T-cell (primary cell): ENCODE data around the gene SAMD13. TPM values are rescaled to one million over a fixed set of nuclear protein-coding genes. Genes with fewer than 3 reads are reported as not detected.

ENCODE experiments used
- ATAC-seq, 4 experiments: fragments of 200-7000 bp in 3 of 4; fragments of 150-1000 bp in 1 of 4; cut with Tn5 transposase; replicated peaks in 1 of 4; 1 replicate in 3 of 4; 2 replicates in 1 of 4; pipeline ENCODE4 v1.10.0; 2021; ENCODE audit warnings: moderate library complexity in 3 of 4, mild to moderate bottlenecking in 2 of 4, moderate number of reproducible peaks in 1 of 4
- CTCF ChIA-PET, 2 donors: fragments of 300-600 bp; sonication (Branson Sonifier 250); formaldehyde crosslinking; loops; one replicate each; lab custom pipeline; 2022; ENCODE audit warnings: antibody characterized with exemption in 2 of 2; lab: Charles Lee
- POLR2A ChIA-PET, 2 donors: fragments of 300-600 bp; sonication (Branson Sonifier 250); formaldehyde crosslinking; loops; one replicate each; lab custom pipeline; 2022; ENCODE audit warnings: antibody characterized with exemption in 2 of 2; lab: Charles Lee
- DNase-seq, 35 experiments: peaks; one replicate each; pipeline versions ENCODE4 v3.0.0 to v3.0.0-alpha.2; 2013 to 2023
- H3K27ac ChIP-seq: one replicate; pipeline ENCODE4 v1.5.1; 2013; ENCODE audit warnings: low read length
- H3K27me3 ChIP-seq, 2 experiments: replicated peaks in 1 of 2; 1 replicate in 1 of 2; 2 replicates in 1 of 2; pipeline versions ENCODE4 v1.6.1 to v1.7.0; 2013; ENCODE audit warnings: low read length in 1 of 2, mixed read lengths in 1 of 2; ENCODE audit not compliant: control insufficient read depth in 2 of 2, insufficient read depth in 2 of 2; ENCODE audit errors: extremely low read depth in 1 of 2
- H3K36me3 ChIP-seq, 2 donors: 1 replicate in 1 of 2; 2 replicates in 1 of 2; pipeline versions ENCODE4 v1.6.1 to v1.7.0; 2013; ENCODE audit warnings: low read length in 1 of 2; ENCODE audit not compliant: control insufficient read depth in 2 of 2, insufficient read depth in 1 of 2; ENCODE audit errors: extremely low read depth in 1 of 2
- H3K4me1 ChIP-seq, 2 experiments: 1 replicate in 1 of 2; 2 replicates in 1 of 2; pipeline versions ENCODE4 v1.6.1 to v1.7.0; 2013; ENCODE audit warnings: low read length in 2 of 2, mixed read lengths in 1 of 2; ENCODE audit not compliant: insufficient read depth in 2 of 2, control insufficient read depth in 1 of 2; ENCODE audit errors: extremely low read depth in 1 of 2
- H3K4me3 ChIP-seq, 2 donors: 1 replicate in 1 of 2; 2 replicates in 1 of 2; pipeline versions ENCODE4 v1.5.1 to v1.7.0; 2013; ENCODE audit warnings: mild to moderate bottlenecking in 2 of 2, low read length in 1 of 2, moderate library complexity in 1 of 2; ENCODE audit not compliant: control insufficient read depth in 1 of 2; ENCODE audit errors: extremely low read depth in 1 of 2
- H3K9me3 ChIP-seq: 2 replicates; pipeline ENCODE4 v1.7.0; 2013
- H3K27ac Mint-ChIP-seq, 2 donors: one replicate each; pipeline ENCODE4 v1.8.0; 2020 to 2021; ENCODE audit warnings: mild to moderate bottlenecking in 2 of 2, mixed read lengths in 2 of 2
- H3K27me3 Mint-ChIP-seq, 2 donors: one replicate each; pipeline ENCODE4 v1.8.0; 2021 to 2022; ENCODE audit warnings: mixed read lengths in 2 of 2
- H3K36me3 Mint-ChIP-seq: one replicate; pipeline ENCODE4 v1.8.0; 2021; ENCODE audit warnings: mixed read lengths
- H3K4me1 Mint-ChIP-seq, 3 donors: one replicate each; pipeline ENCODE4 v1.8.0; 2020 to 2022; ENCODE audit warnings: mixed read lengths in 3 of 3, mild to moderate bottlenecking in 1 of 3
- H3K4me3 Mint-ChIP-seq, 3 donors: one replicate each; pipeline ENCODE4 v1.8.0; 2020 to 2022; ENCODE audit warnings: mild to moderate bottlenecking in 3 of 3, mixed read lengths in 3 of 3, moderate library complexity in 3 of 3
- H3K9me3 Mint-ChIP-seq, 3 donors: one replicate each; pipeline ENCODE4 v1.8.0; 2020 to 2022; ENCODE audit warnings: mixed read lengths in 3 of 3
- WGBS: methylation state at CpG from one replicate; pipeline ENCODE4 v1.1.5; 2013; ENCODE audit warnings: missing lambda C conversion rate; ENCODE audit not compliant: insufficient coverage; 5-methylcytosine and 5-hydroxymethylcytosine counted together
- total RNA-seq, 35 experiments: library from RNA in 6 of 35; stranded (reverse) in 6 of 35; fragments of 120-200 nt in 1 of 35; gene quantifications; one replicate each; pipeline versions ENCODE4 v1.2.1 to v1.2.4 and lab custom pipeline; 2013 to 2026

The SAMD13 gene
- total RNA-seq, 5 donors from 2014 or later (not counting 1 experiment from before 2014, with no cell fraction given), result 0.30 TPM; not detected in 4

GRCh38 chr1:84267476-84267875, 34.0 kb upstream of the SAMD13 start:
- DNase-seq (no peak), ATAC-seq (no peak)
- H3K4me3 Mint-ChIP-seq, result no peak overlapping the region
- Histone ChIP-seq H3K4me3 (no peak overlapping the region), H3K9me3 (no peaks in the 10 kb centered on the region), H3K27me3 (no peaks in the 10 kb centered on the region), H3K36me3 (no peaks in the 10 kb centered on the region), H3K4me1 (peaks cover 4 to 10% of the 10 kb centered on the region in 2 experiments), H3K27ac (no peak overlapping the region)
- H3K4me1 Mint-ChIP-seq, result peaks cover 10 to 16% (median 11%) of the 10 kb centered on the region in 3 donors
- CTCF ChIA-PET, result no interaction called here
- no peaks in the 10 kb centered on the region for H3K27me3 Mint-ChIP-seq
- POLR2A ChIA-PET, result no interaction called here
- H3K9me3 Mint-ChIP-seq, result peaks cover 0 to 3% (median 0%) of the 10 kb centered on the region in 3 donors
- no peak overlapping the region for H3K27ac Mint-ChIP-seq
- H3K36me3 Mint-ChIP-seq, result no peaks in the 10 kb centered on the region

- no CpG with 5 or more reads among the region's 1 CpG for WGBS
- no peak for ATAC-seq
- Histone ChIP-seq H3K27ac (no peak overlapping the region), H3K27me3 (no peaks in the 10 kb centered on the region), H3K4me3 (no peak overlapping the region), H3K4me1 (peaks cover 4 to 10% of the 10 kb centered on the region in 2 experiments), H3K36me3 (no peaks in the 10 kb centered on the region), H3K9me3 (no peaks in the 10 kb centered on the region)
- Mint-ChIP-seq H3K9me3 (peaks cover 0 to 3% (median 0%) of the 10 kb centered on the region in 3 donors), H3K4me3 (no peak overlapping the region), H3K36me3 (no peaks in the 10 kb centered on the region), H3K27ac (no peak overlapping the region), H3K4me1 (peaks cover 10 to 18% (median 11%) of the 10 kb centered on the region in 3 donors), H3K27me3 (no peaks in the 10 kb centered on the region)
- DNase-seq, result no peak
- ChIA-PET POLR2A (no interaction called here), CTCF (no interaction called here)
Observed at GRCh38 chr1:84268346-84268745, 33.2 kb upstream of the SAMD13 start.

- Mint-ChIP-seq H3K4me3 (no peak overlapping the region), H3K4me1 (peaks cover 10 to 18% (median 11%) of the 10 kb centered on the region in 3 donors), H3K36me3 (no peaks in the 10 kb centered on the region), H3K9me3 (peaks cover 0 to 3% (median 0%) of the 10 kb centered on the region in 3 donors), H3K27me3 (no peaks in the 10 kb centered on the region), H3K27ac (no peak overlapping the region)
- Histone ChIP-seq H3K4me1 (peaks cover 4 to 10% of the 10 kb centered on the region in 2 experiments), H3K27me3 (no peaks in the 10 kb centered on the region), H3K27ac (no peak overlapping the region), H3K4me3 (no peak overlapping the region), H3K36me3 (no peaks in the 10 kb centered on the region), H3K9me3 (no peaks in the 10 kb centered on the region)
- no peak for DNase-seq
- no CpG with 5 or more reads among the region's 2 CpGs for WGBS
- ChIA-PET CTCF (no interaction called here), POLR2A (no interaction called here)
- no peak for ATAC-seq
Observed at GRCh38 chr1:84269306-84269705, 32.2 kb upstream of the SAMD13 start.

- Mint-ChIP-seq H3K36me3 (no peaks in the 10 kb centered on the region), H3K9me3 (peaks cover 0 to 3% (median 0%) of the 10 kb centered on the region in 3 donors), H3K27ac (peak overlapping the region; percentile 78 to 80), H3K4me3 (peak overlapping the region in 1 of 3 donors; percentile 28), H3K4me1 (peaks cover 10 to 18% (median 11%) of the 10 kb centered on the region in 3 donors), H3K27me3 (peaks cover 0 to 1% of the 10 kb centered on the region in 2 donors)
- DNase-seq (peak in 1 of 35 experiments; percentile 9), ATAC-seq (peak in 3 of 4 experiments; percentile 56 to 81 (median 58))
- Histone ChIP-seq H3K9me3 (no peaks in the 10 kb centered on the region), H3K4me1 (peaks cover 4 to 10% of the 10 kb centered on the region in 2 experiments), H3K27me3 (no peaks in the 10 kb centered on the region), H3K27ac (peak overlapping the region; percentile 48), H3K4me3 (no peak overlapping the region), H3K36me3 (no peaks in the 10 kb centered on the region)
- WGBS, result 51% methylated on average over 5 of the region's 6 CpGs
- POLR2A ChIA-PET, result no interaction called here
- CTCF ChIA-PET, result no interaction called here
Observed at GRCh38 chr1:84271441-84272151, 29.9 kb upstream of the SAMD13 start.

- no peak overlapping the region for H3K4me3 Mint-ChIP-seq
- H3K27me3 Mint-ChIP-seq, result peaks cover 0 to 5% of the 10 kb centered on the region in 2 donors
- ChIA-PET POLR2A (no interaction called here), CTCF (no interaction called here)
- H3K27ac ChIP-seq, result no peak overlapping the region
- H3K9me3 Mint-ChIP-seq, result no peaks in the 10 kb centered on the region
- DNase-seq (no peak), ATAC-seq (no peak)
- no peak overlapping the region for H3K4me3 ChIP-seq
- H3K27ac Mint-ChIP-seq, result peak overlapping the region in 1 of 2 donors; percentile 35
- H3K27me3 ChIP-seq, result no peaks in the 10 kb centered on the region
- peaks cover 10 to 18% (median 11%) of the 10 kb centered on the region in 3 donors for H3K4me1 Mint-ChIP-seq
- H3K4me1 ChIP-seq, result peaks cover 4 to 10% of the 10 kb centered on the region in 2 experiments
- H3K36me3 ChIP-seq, result no peaks in the 10 kb centered on the region
- H3K9me3 ChIP-seq, result no peaks in the 10 kb centered on the region
- no peaks in the 10 kb centered on the region for H3K36me3 Mint-ChIP-seq
- no CpG with 5 or more reads among the region's 1 CpG for WGBS
Observed at GRCh38 chr1:84272401-84272800, 29.1 kb upstream of the SAMD13 start.

GRCh38 chr1:84277343-84278059, 24.0 kb upstream of the SAMD13 start:
- ChIA-PET CTCF (no interaction called here), POLR2A (no interaction called here)
- peaks cover 0 to 3% (median 0%) of the 10 kb centered on the region in 3 donors for H3K4me1 Mint-ChIP-seq
- no peaks in the 10 kb centered on the region for H3K4me1 ChIP-seq
- WGBS, result no CpG with 5 or more reads among the region's 1 CpG
- DNase-seq, result no peak
- H3K4me3 ChIP-seq, result no peak overlapping the region
- H3K27ac ChIP-seq, result no peak overlapping the region
- no peaks in the 10 kb centered on the region for H3K9me3 ChIP-seq
- no peak overlapping the region for H3K27ac Mint-ChIP-seq
- no peaks in the 10 kb centered on the region for H3K36me3 ChIP-seq
- peaks cover 0 to 3% of the 10 kb centered on the region in 2 experiments for H3K27me3 ChIP-seq
- peaks cover 0 to 5% of the 10 kb centered on the region in 2 donors for H3K27me3 Mint-ChIP-seq
- H3K36me3 Mint-ChIP-seq, result no peaks in the 10 kb centered on the region
- no peak for ATAC-seq
- no peak overlapping the region for H3K4me3 Mint-ChIP-seq
- no peaks in the 10 kb centered on the region for H3K9me3 Mint-ChIP-seq
